ENCODE measurements around the gene LSM2.
"Not testable (repeated sequence)": the region's sequence is repeated elsewhere in the genome, so short reads cannot be mapped to it uniquely, and the experiment has no call there.

Gene LSM2

GRCh38 chr6:31796993-31797385 lies 9.8 kb downstream of the LSM2 start:
- no peak for DNase-seq

GRCh38 chr6:31795616-31796298 lies 11.0 kb downstream of the LSM2 start, which contains the start of gene VARS1:
VARS1 (minus strand) TSS chr6:31795752; CDS start chr6:31795217, 535 bp downstream.
- DNase-seq: no peak

GRCh38 chr6:31794866-31795615 lies 11.7 kb downstream of the LSM2 start:
- DNase-seq: no peak

GRCh38 chr6:31794294-31794865 lies 12.4 kb downstream of the LSM2 start:
- DNase-seq: no peak

- DNase-seq: not testable (repeated sequence)
Measured at GRCh38 chr6:31793927-31794245, 12.9 kb downstream of the LSM2 start.

- no peak for DNase-seq
Measured at GRCh38 chr6:31792761-31793171, 14.0 kb downstream of the LSM2 start.

- DNase-seq: no peak
Measured at GRCh38 chr6:31792090-31792374, 14.7 kb downstream of the LSM2 start.

- no peak for DNase-seq
Measured at GRCh38 chr6:31791324-31792089, 15.3 kb downstream of the LSM2 start.

- no peak for DNase-seq
Measured at GRCh38 chr6:31785475-31785874, 21.3 kb downstream of the LSM2 start.

- no peak for DNase-seq
Measured at GRCh38 chr6:31784098-31784925, 22.5 kb downstream of the LSM2 start.

- DNase-seq: no peak
Measured at GRCh38 chr6:31782126-31782855, 24.5 kb downstream of the LSM2 start.

- DNase-seq: no peak
Measured at GRCh38 chr6:31781244-31782125, 25.3 kb downstream of the LSM2 start.

GRCh38 chr6:31780507-31781243 lies 26.1 kb downstream of the LSM2 start:
- DNase-seq: no peak

- no peak for DNase-seq
Measured at GRCh38 chr6:31779908-31780307, 26.9 kb downstream of the LSM2 start.

- no peak for DNase-seq
Measured at GRCh38 chr6:31778999-31779885, 27.5 kb downstream of the LSM2 start.

GRCh38 chr6:31778193-31778592 lies 28.6 kb downstream of the LSM2 start:
- DNase-seq: no peak

GRCh38 chr6:31777667-31778050 lies 29.1 kb downstream of the LSM2 start:
- no peak for DNase-seq

- DNase-seq: no peak
Measured at GRCh38 chr6:31776989-31777666, 29.6 kb downstream of the LSM2 start, which contains the start of gene VWA7. VWA7 (minus strand) TSS chr6:31777328; CDS start chr6:31776779, 549 bp downstream.
